ENCODE data around the gene CDCA4. TPM values are rescaled to one million over a fixed set of nuclear protein-coding genes. Genes with fewer than 3 reads are reported as not detected.

The CDCA4 gene
- total and polyA plus RNA-seq, 2 experiments from 2014 or later, result 13.6 to 17.1 TPM

DNA sequence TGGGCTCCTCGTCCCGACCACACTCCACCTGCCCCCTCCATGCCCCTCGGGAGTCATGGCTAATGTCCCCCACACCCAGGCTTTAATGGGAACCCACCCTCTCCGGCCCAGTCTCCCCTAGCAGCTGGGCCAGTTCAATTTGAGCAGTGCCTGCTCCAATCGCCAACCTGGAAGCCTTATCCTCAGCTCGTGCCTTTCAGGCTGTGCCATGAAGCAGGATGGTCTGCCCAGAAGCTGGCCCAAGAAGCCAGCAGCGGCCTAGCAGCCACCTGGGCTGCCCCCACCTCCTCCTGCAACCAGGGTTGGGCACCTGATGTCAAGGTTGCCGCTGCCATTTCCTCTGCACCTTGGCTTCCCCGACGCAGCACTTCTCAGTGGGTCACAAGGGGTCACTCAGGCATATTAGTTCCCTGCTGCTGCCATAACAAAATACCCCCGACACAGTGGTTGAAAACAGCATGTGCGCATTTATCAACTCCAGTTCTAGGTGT lies 37.6 kb downstream of the CDCA4 start:
- H4K20me1 ChIP-seq (ENCODE audit: insufficient read depth, poor library complexity, severe bottlenecking), result no peaks in the 10 kb centered on the region

GRCh38 chr14:104982548-104983230 lies 38.2 kb downstream of the CDCA4 start:
- H3K4me1 ChIP-seq (ENCODE audit: insufficient read depth), result peaks cover 13% of the 10 kb centered on the region
- no peaks in the 10 kb centered on the region for H3K36me3 ChIP-seq (replicated peaks; ENCODE audit: insufficient read depth, low read depth)
- H3K4me2 ChIP-seq, result no peak overlapping the region
- TF ChIP-seq EZH2phosphoT487 (IDR thresholded peaks at IDR 0.05; ENCODE audit: low read depth, severe bottlenecking, unreplicated experiment) (no peak), EZH2 (IDR thresholded peaks at IDR 0.05; ENCODE audit: borderline replicate concordance) (no peak), CTCF (IDR thresholded peaks at IDR 0.05; ENCODE audit: poor library complexity) (no peak)
- 86% methylated on average over 10 of the region's 10 CpGs for WGBS (ENCODE audit: low lambda C conversion rate, missing lambda C conversion rate)
- no peaks in the 10 kb centered on the region for H4K20me1 ChIP-seq (ENCODE audit: insufficient read depth, poor library complexity, severe bottlenecking)
- no peaks in the 10 kb centered on the region for H3K9me2 ChIP-seq (replicated peaks; ENCODE audit: insufficient read depth)
- no peaks in the 10 kb centered on the region for H3K9me3 ChIP-seq (ENCODE audit: low read depth)
- H3K27me3 ChIP-seq, result no peaks in the 10 kb centered on the region
- peaks cover 4% of the 10 kb centered on the region for H3K79me2 ChIP-seq
- no peak overlapping the region for H3K4me3 ChIP-seq
- DNase-seq (ENCODE audit: low spot score), result peak; percentile 4
- H3K27ac ChIP-seq, result no peak overlapping the region
- H2AFZ ChIP-seq, result no peak overlapping the region

More for the DNA sequence above, 37.6 kb downstream of the CDCA4 start:
- Histone ChIP-seq H3K27ac (no peak overlapping the region), H3K4me2 (no peak overlapping the region), H3K36me3 (replicated peaks; ENCODE audit: insufficient read depth, low read depth) (no peaks in the 10 kb centered on the region), H3K9me3 (ENCODE audit: low read depth) (no peaks in the 10 kb centered on the region), H3K4me1 (ENCODE audit: insufficient read depth) (peaks cover 11% of the 10 kb centered on the region), H3K9me2 (replicated peaks; ENCODE audit: insufficient read depth) (no peaks in the 10 kb centered on the region), H3K79me2 (peaks cover 4% of the 10 kb centered on the region), H2AFZ (no peak overlapping the region), H3K4me3 (no peak overlapping the region), H3K27me3 (no peaks in the 10 kb centered on the region)
- 79% methylated on average over 11 of the region's 12 CpGs for WGBS (ENCODE audit: low lambda C conversion rate, missing lambda C conversion rate)
- peak; percentile 4 for DNase-seq (ENCODE audit: low spot score)
- no peak for TF ChIP-seq EZH2phosphoT487 (IDR thresholded peaks at IDR 0.05; ENCODE audit: low read depth, severe bottlenecking, unreplicated experiment)
- no peak for TF ChIP-seq CTCF (IDR thresholded peaks at IDR 0.05; ENCODE audit: poor library complexity)
- TF ChIP-seq EZH2 (IDR thresholded peaks at IDR 0.05; ENCODE audit: borderline replicate concordance), result no peak

GRCh38 chr14:104981699-104982541 lies 39.0 kb downstream of the CDCA4 start:
- H4K20me1 ChIP-seq (ENCODE audit: insufficient read depth, poor library complexity, severe bottlenecking), result no peaks in the 10 kb centered on the region
- H2AFZ ChIP-seq, result no peak overlapping the region
- H3K4me3 ChIP-seq, result no peak overlapping the region
- 93% methylated on average over 17 of the region's 17 CpGs for WGBS (ENCODE audit: low lambda C conversion rate, missing lambda C conversion rate)
- peaks cover 4% of the 10 kb centered on the region for H3K79me2 ChIP-seq
- no peak overlapping the region for H3K4me2 ChIP-seq
- H3K27me3 ChIP-seq, result no peaks in the 10 kb centered on the region
- DNase-seq (ENCODE audit: low spot score), result peak; percentile 9
- H3K4me1 ChIP-seq (ENCODE audit: insufficient read depth), result peaks cover 19% of the 10 kb centered on the region
- TF ChIP-seq EZH2 (IDR thresholded peaks at IDR 0.05; ENCODE audit: borderline replicate concordance) (no peak), EZH2phosphoT487 (IDR thresholded peaks at IDR 0.05; ENCODE audit: low read depth, severe bottlenecking, unreplicated experiment) (no peak), CTCF (IDR thresholded peaks at IDR 0.05; ENCODE audit: poor library complexity) (no peak)
- no peak overlapping the region for H3K27ac ChIP-seq
- no peaks in the 10 kb centered on the region for H3K9me3 ChIP-seq (ENCODE audit: low read depth)
- H3K9me2 ChIP-seq (replicated peaks; ENCODE audit: insufficient read depth), result no peaks in the 10 kb centered on the region
- no peaks in the 10 kb centered on the region for H3K36me3 ChIP-seq (replicated peaks; ENCODE audit: insufficient read depth, low read depth)

Measured in hepatocyte (in vitro differentiated cells).